ENCODE data around the gene PSMD12. TPM values are rescaled to one million over a fixed set of nuclear protein-coding genes. Genes with fewer than 3 reads are reported as not detected.
"Not testable (repeated sequence)": the region's sequence is repeated elsewhere in the genome, so short reads cannot be mapped to it uniquely, and the experiment has no call there.

The PSMD12 gene
- total RNA-seq, 1 experiment from 2014 or later: 60.0 TPM

DNA sequence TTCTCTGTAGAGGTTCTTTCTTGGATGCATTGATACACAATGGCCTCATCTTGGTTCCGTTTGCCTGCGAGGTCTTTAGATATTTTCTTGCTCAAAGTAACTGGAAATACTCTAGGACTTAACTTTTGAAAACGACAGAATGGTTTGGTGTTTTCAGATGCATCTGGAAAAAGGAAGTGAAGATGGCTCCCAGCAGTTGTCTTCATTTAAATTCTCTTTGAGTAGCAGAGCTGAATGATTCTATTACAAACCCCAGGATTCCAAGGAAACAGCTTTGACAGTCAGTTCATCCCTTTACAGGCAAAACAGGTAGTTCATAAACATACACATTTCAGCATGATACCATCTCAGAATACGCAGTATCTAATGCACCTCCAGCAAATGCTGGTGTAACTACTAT, 54.8 kb downstream of the PSMD12 start:
- CTCF ChIA-PET: no interaction called here
- POLR2A ChIA-PET (ENCODE audit: unreplicated experiment): no interaction called here
- intact Hi-C loops (cut with micrococcal nuclease): no loop called here
- DNase-seq: no peak
- Histone ChIP-seq H2AFZ (ENCODE audit: low read length) (no peak overlapping the region), H3K36me3 (ENCODE audit: low read depth, low read length) (no peaks in the 10 kb centered on the region), H3K27ac (ENCODE audit: low read length) (no peak overlapping the region), H3K79me2 (ENCODE audit: low read length) (no peaks in the 10 kb centered on the region), H3K9me2 (replicated peaks; ENCODE audit: low read length) (no peaks in the 10 kb centered on the region), H3K4me3 (ENCODE audit: low read length) (no peak overlapping the region), H3K9me3 (ENCODE audit: low read length) (no peaks in the 10 kb centered on the region), H3K9ac (ENCODE audit: low read length) (no peak overlapping the region), H3F3A (ENCODE audit: low read length, unreplicated experiment) (no peaks in the 10 kb centered on the region), H3K4me1 (ENCODE audit: insufficient read depth, low read length) (peaks cover 4% of the 10 kb centered on the region; the same call in 1 of the 2 replicates), H3K27me3 (ENCODE audit: low read length) (no peaks in the 10 kb centered on the region), H3K4me2 (ENCODE audit: low read length) (no peak overlapping the region), H4K20me1 (ENCODE audit: low read length) (no peaks in the 10 kb centered on the region)
- no peak for TF ChIP-seq EZH2phosphoT487 (IDR thresholded peaks at IDR 0.05; ENCODE audit: borderline replicate concordance, low read length)
- no peak for TF ChIP-seq EZH2 (IDR thresholded peaks at IDR 0.05; ENCODE audit: low read length, unreplicated experiment)
- TF ChIP-seq, protein P1, sequence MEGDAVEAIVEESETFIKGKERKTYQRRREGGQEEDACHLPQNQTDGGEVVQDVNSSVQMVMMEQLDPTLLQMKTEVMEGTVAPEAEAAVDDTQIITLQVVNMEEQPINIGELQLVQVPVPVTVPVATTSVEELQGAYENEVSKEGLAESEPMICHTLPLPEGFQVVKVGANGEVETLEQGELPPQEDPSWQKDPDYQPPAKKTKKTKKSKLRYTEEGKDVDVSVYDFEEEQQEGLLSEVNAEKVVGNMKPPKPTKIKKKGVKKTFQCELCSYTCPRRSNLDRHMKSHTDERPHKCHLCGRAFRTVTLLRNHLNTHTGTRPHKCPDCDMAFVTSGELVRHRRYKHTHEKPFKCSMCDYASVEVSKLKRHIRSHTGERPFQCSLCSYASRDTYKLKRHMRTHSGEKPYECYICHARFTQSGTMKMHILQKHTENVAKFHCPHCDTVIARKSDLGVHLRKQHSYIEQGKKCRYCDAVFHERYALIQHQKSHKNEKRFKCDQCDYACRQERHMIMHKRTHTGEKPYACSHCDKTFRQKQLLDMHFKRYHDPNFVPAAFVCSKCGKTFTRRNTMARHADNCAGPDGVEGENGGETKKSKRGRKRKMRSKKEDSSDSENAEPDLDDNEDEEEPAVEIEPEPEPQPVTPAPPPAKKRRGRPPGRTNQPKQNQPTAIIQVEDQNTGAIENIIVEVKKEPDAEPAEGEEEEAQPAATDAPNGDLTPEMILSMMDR (conservative IDR thresholded peaks at IDR 0.05; ENCODE audit: low read depth, low read length): no peak
- no TSS peak for BruUV-seq (replicated peaks)
- no peak for ATAC-seq

DNA sequence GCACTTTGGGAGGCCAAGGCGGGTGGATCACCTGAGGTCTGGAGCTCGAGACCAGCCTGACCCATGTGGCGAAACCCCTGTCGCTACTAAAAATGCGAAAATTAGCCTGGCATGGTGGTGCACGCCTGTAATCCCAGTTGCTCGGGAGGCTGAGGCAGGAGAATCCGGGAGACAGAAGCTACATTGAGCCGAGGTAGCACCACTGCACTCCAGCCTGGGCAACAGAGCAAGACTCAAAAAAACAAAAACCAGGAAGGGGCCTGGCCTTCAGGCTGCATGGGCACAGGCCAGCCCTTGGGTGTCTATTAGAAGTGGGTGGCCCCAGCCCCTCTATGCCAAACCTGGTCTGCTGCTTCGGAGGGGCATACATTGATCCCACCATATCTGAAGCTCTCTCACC, 56.0 kb downstream of the PSMD12 start:
- H4K20me1 ChIP-seq (ENCODE audit: low read length): no peaks in the 10 kb centered on the region
- POLR2A ChIA-PET (ENCODE audit: unreplicated experiment): no interaction called here
- no peak overlapping the region for H3K4me2 ChIP-seq (ENCODE audit: low read length)
- peaks cover 10% of the 10 kb centered on the region for H3K4me1 ChIP-seq (ENCODE audit: insufficient read depth, low read length)
- TF ChIP-seq, protein P1 (conservative IDR thresholded peaks at IDR 0.05; ENCODE audit: low read depth, low read length): no peak
- TF ChIP-seq EZH2 (IDR thresholded peaks at IDR 0.05; ENCODE audit: low read length, unreplicated experiment) (no peak), EZH2phosphoT487 (IDR thresholded peaks at IDR 0.05; ENCODE audit: borderline replicate concordance, low read length) (no peak)
- no peaks in the 10 kb centered on the region for H3K79me2 ChIP-seq (ENCODE audit: low read length)
- H3K4me3 ChIP-seq (ENCODE audit: low read length): no peak overlapping the region
- CTCF ChIA-PET: no interaction called here
- H3K9ac ChIP-seq (ENCODE audit: low read length): no peak overlapping the region
- intact Hi-C loops (cut with micrococcal nuclease): no loop called here
- H3K9me3 ChIP-seq (ENCODE audit: low read length): no peaks in the 10 kb centered on the region
- BruUV-seq (replicated peaks): no TSS peak
- H3K27me3 ChIP-seq (ENCODE audit: low read length): no peaks in the 10 kb centered on the region
- DNase-seq: no peak
- H3F3A ChIP-seq (ENCODE audit: low read length, unreplicated experiment): no peaks in the 10 kb centered on the region
- no peak overlapping the region for H2AFZ ChIP-seq (ENCODE audit: low read length)
- H3K36me3 ChIP-seq (ENCODE audit: low read depth, low read length): no peaks in the 10 kb centered on the region
- no peaks in the 10 kb centered on the region for H3K9me2 ChIP-seq (replicated peaks; ENCODE audit: low read length)
- no peak overlapping the region for H3K27ac ChIP-seq (ENCODE audit: low read length)
- no peak for ATAC-seq

DNA sequence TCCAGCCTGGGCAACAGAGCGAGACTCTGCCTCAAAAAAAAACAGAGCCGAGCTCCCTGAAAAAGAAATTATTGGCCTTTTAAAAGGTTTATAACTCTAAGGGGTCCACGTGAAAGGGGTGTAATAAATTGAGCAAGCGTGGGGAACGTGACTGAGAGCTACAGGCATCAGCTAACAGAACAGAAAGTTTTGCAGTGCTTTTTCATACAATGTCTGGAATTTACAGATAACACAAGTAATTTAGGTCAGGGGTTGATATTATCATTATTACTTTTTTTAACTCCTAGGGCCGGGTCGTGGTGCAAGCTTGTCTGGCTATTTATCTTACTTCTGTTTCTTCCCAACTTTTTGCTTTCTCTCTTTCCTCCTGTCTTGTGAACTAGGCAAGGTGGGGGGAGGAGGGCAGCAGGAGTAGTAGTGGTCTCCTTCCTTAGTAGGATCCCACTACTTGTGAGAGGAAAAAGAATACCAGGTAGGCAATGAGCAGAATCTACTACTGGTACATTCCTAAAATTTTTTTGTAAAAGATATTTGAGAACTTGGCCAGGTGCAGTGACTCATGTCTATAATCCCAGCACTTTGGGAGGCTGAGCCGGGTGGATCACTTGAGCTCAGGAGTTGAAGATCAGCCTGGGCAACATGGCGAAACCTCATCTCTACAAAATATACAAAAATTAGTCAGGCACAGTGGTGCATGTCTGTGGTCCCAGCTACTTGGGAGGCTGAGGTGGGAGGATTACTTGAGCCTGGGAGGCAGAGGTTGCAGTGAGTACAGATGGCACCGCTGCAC, 60.7 kb downstream of the PSMD12 start:
- H3F3A ChIP-seq (ENCODE audit: low read length, unreplicated experiment); H3K36me3 ChIP-seq (ENCODE audit: low read depth, low read length); BruUV-seq (replicated peaks); CTCF ChIA-PET; H3K27me3 ChIP-seq (ENCODE audit: low read length); H4K20me1 ChIP-seq (ENCODE audit: low read length); H3K9me3 ChIP-seq (ENCODE audit: low read length); H3K79me2 ChIP-seq (ENCODE audit: low read length); H3K9ac ChIP-seq (ENCODE audit: low read length); POLR2A ChIA-PET (ENCODE audit: unreplicated experiment); H3K9me2 ChIP-seq (replicated peaks; ENCODE audit: low read length); H3K27ac ChIP-seq (ENCODE audit: low read length); intact Hi-C loops (cut with micrococcal nuclease): not testable (repeated sequence)
- peak; percentile 91 for ATAC-seq
- Histone ChIP-seq H2AFZ (ENCODE audit: low read length) (peak overlapping the region; percentile 59; the same call in 1 of the 2 replicates), H3K4me1 (ENCODE audit: insufficient read depth, low read length) (peaks cover 12% of the 10 kb centered on the region), H3K4me3 (ENCODE audit: low read length) (peak overlapping the region; percentile 45; the same call in 1 of the 2 replicates), H3K4me2 (ENCODE audit: low read length) (peak overlapping the region; percentile 82)
- DNase-seq: peak; percentile 80

All from PC-3 (cell line).